Uterus (tissue), 2 donors: ENCODE data around the gene LPCAT1.

Experiments used
- CTCF ChIP-seq, 4 experiments: fragments of 200-600 bp in 2 of 4; fragments of 450-650 bp in 2 of 4; sonication (generic) in 2 of 4; IDR thresholded peaks; one replicate each; pipeline ENCODE4 v1.5.1; 2016 to 2019; ENCODE audit warnings: antibody characterized with exemption in 4 of 4, mild to moderate bottlenecking in 2 of 4, moderate library complexity in 1 of 4
- POLR2A ChIP-seq, 2 donors: fragments of 450-650 bp; IDR thresholded peaks; one replicate each; pipeline ENCODE4 v1.6.1; 2016; ENCODE audit warnings: antibody characterized with exemption in 2 of 2, mild to moderate bottlenecking in 1 of 2, moderate library complexity in 1 of 2

GRCh38 chr5:1485579-1486118 is 38.1 kb downstream of the LPCAT1 start:
- TF ChIP-seq CTCF (IDR thresholded peaks at IDR 0.05) (no peak), POLR2A (IDR thresholded peaks at IDR 0.05) (no peak)
